ENCODE results near the gene SLC24A3. TPM values are rescaled to one million over a fixed set of nuclear protein-coding genes. Genes with fewer than 3 reads are reported as not detected.
A peak's percentile ranks its signal among the peaks of the same experiment; 100 is the strongest.
"Not testable (repeated sequence)": the region's sequence is repeated elsewhere in the genome, so short reads cannot be mapped to it uniquely, and the experiment has no call there.

Gene SLC24A3
- total and polyA plus RNA-seq, 4 donors: 1.9 to 8.4 (median 5.8) TPM

DNA sequence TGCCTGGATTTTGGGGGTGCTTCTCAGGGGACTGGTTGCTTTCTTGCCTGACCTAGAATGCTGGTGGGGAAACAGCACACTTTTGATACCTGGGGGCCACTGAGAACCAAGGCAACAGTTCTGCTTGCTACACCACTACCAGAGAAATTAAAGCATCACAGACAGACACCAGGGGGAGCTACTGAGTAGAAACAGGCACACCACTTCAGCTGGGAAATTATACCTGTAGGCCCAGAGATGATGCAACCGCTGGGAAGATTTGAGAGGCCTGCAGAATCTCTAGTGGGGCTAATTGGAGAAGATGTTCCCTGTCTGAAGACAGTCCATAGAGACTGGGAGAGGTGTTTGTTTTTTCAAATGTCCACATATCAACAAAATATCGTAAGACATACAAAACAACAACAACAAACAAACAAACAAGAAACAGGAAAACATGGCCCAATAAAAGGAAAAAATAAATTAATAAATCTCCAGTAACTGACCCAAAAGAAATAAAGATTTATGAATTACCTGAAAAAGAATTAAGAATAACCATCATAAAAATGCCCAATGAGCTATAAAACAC, 416.2 kb downstream of the SLC24A3 start:
- Histone ChIP-seq H3K9ac (ENCODE audit: insufficient read depth in 1 of 2, low read length in 2 of 2) (no peak overlapping the region), H3K9me3 (ENCODE audit: control insufficient read depth in 4 of 4, insufficient read depth in 3 of 4, low read length in 3 of 4) (peaks cover 0 to 2% (median 0%) of the 10 kb centered on the region in 4 donors), H3K27me3 (ENCODE audit: control insufficient read depth in 3 of 3, insufficient read depth in 3 of 3, low read length in 2 of 3) (no peaks in the 10 kb centered on the region), H3K4me1 (ENCODE audit: control insufficient read depth in 5 of 5, insufficient read depth in 5 of 5, low read length in 5 of 5) (peaks cover 0 to 2% (median 0%) of the 10 kb centered on the region in 5 donors), H3K36me3 (ENCODE audit: control insufficient read depth in 4 of 4, insufficient read depth in 4 of 4, low read length in 4 of 4) (no peaks in the 10 kb centered on the region), H3K27ac (ENCODE audit: low read depth in 1 of 2, low read length in 1 of 2) (no peak overlapping the region), H3K4me3 (no peak overlapping the region)
- peak; percentile 35 to 53 (median 41) for DNase-seq
- WGBS, 2 donors: 49 to 69% methylated on average over 2 of the region's 2 CpGs
- TF ChIP-seq, protein P1, sequence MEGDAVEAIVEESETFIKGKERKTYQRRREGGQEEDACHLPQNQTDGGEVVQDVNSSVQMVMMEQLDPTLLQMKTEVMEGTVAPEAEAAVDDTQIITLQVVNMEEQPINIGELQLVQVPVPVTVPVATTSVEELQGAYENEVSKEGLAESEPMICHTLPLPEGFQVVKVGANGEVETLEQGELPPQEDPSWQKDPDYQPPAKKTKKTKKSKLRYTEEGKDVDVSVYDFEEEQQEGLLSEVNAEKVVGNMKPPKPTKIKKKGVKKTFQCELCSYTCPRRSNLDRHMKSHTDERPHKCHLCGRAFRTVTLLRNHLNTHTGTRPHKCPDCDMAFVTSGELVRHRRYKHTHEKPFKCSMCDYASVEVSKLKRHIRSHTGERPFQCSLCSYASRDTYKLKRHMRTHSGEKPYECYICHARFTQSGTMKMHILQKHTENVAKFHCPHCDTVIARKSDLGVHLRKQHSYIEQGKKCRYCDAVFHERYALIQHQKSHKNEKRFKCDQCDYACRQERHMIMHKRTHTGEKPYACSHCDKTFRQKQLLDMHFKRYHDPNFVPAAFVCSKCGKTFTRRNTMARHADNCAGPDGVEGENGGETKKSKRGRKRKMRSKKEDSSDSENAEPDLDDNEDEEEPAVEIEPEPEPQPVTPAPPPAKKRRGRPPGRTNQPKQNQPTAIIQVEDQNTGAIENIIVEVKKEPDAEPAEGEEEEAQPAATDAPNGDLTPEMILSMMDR (IDR thresholded peaks at IDR 0.05; ENCODE audit: control extremely low read depth, extremely low read depth): peak; percentile 43
- ATAC-seq (ENCODE audit: insufficient read depth, low FRiP score): no peak

DNA sequence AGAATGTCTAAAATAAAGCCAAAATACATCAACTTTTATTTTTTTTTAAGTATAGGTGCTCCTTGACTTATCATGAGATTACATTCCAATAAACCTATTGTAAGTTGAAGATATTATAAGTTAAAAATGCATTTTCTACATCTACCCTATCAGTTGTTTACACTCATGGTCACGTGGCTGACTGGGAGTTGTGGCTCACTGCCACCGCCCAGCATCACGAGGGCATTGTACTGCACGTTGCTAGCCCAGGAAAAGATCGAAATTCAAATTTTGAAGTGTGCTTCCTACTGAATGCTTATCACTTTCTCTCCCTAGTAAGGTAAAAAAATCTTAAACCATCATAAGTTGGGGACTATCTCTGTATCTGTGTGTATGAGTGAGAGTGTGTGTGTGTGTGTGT, 419.0 kb downstream of the SLC24A3 start:
- WGBS, 2 donors: 57 to 71% methylated on average over 5 of the region's 5 CpGs

DNA sequence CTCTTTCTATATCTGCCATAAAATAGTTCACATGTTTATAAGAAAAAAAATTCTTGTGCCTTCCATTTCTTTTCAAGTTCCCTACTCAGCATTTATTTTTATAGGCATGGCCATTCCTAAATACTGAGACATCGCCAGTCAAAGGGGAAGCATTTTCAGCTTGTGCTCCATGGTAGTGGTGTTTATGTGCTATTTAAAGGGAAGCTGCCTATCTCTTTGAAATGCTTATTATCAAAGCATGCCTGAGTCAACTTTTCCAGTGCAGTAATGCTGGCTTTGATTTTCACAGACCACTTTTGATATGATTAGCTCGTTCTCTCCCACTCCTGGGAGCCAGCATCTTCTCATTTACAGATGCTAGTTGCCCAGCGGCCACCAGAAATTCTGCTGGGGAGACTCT, 421.5 kb downstream of the SLC24A3 start:
- Histone ChIP-seq H3K27me3 (ENCODE audit: control insufficient read depth in 3 of 3, insufficient read depth in 3 of 3, low read length in 2 of 3) (no peaks in the 10 kb centered on the region), H3K9ac (ENCODE audit: insufficient read depth in 1 of 2, low read length in 2 of 2) (no peak overlapping the region), H3K36me3 (ENCODE audit: control insufficient read depth in 4 of 4, insufficient read depth in 4 of 4, low read length in 4 of 4) (no peaks in the 10 kb centered on the region), H3K9me3 (ENCODE audit: control insufficient read depth in 4 of 4, insufficient read depth in 3 of 4, low read length in 3 of 4) (peaks cover 0 to 2% (median 0%) of the 10 kb centered on the region in 4 donors), H3K4me1 (ENCODE audit: control insufficient read depth in 5 of 5, insufficient read depth in 5 of 5, low read length in 5 of 5) (peaks cover 0 to 3% (median 0%) of the 10 kb centered on the region in 5 donors), H3K4me3 (no peak overlapping the region), H3K27ac (ENCODE audit: low read depth in 1 of 2, low read length in 1 of 2) (no peak overlapping the region)
- DNase-seq: peak in 1 of 3 donors; percentile 5
- no peak for ATAC-seq (ENCODE audit: insufficient read depth, low FRiP score)
- WGBS, 2 donors: 76 to 87% methylated on average over 3 of the region's 3 CpGs
- TF ChIP-seq, protein P1 (IDR thresholded peaks at IDR 0.05; ENCODE audit: control extremely low read depth, extremely low read depth): no peak

More for the DNA sequence above, 419.0 kb downstream of the SLC24A3 start:
- Histone ChIP-seq H3K9me3 (ENCODE audit: control insufficient read depth in 4 of 4, insufficient read depth in 3 of 4, low read length in 3 of 4) (peaks cover 0 to 2% (median 0%) of the 10 kb centered on the region in 4 donors), H3K27ac (ENCODE audit: low read depth in 1 of 2, low read length in 1 of 2) (no peak overlapping the region), H3K4me1 (ENCODE audit: control insufficient read depth in 5 of 5, insufficient read depth in 5 of 5, low read length in 5 of 5) (peaks cover 0 to 3% (median 0%) of the 10 kb centered on the region in 5 donors), H3K4me3 (no peak overlapping the region), H3K36me3 (ENCODE audit: control insufficient read depth in 4 of 4, insufficient read depth in 4 of 4, low read length in 4 of 4) (no peaks in the 10 kb centered on the region), H3K27me3 (ENCODE audit: control insufficient read depth in 3 of 3, insufficient read depth in 3 of 3, low read length in 2 of 3) (no peaks in the 10 kb centered on the region), H3K9ac (ENCODE audit: insufficient read depth in 1 of 2, low read length in 2 of 2) (no peak overlapping the region)
- DNase-seq (peak in 2 of 3 donors; percentile 30 to 45), ATAC-seq (ENCODE audit: insufficient read depth, low FRiP score) (no peak)
- TF ChIP-seq, protein P1 (IDR thresholded peaks at IDR 0.05; ENCODE audit: control extremely low read depth, extremely low read depth): no peak

DNA sequence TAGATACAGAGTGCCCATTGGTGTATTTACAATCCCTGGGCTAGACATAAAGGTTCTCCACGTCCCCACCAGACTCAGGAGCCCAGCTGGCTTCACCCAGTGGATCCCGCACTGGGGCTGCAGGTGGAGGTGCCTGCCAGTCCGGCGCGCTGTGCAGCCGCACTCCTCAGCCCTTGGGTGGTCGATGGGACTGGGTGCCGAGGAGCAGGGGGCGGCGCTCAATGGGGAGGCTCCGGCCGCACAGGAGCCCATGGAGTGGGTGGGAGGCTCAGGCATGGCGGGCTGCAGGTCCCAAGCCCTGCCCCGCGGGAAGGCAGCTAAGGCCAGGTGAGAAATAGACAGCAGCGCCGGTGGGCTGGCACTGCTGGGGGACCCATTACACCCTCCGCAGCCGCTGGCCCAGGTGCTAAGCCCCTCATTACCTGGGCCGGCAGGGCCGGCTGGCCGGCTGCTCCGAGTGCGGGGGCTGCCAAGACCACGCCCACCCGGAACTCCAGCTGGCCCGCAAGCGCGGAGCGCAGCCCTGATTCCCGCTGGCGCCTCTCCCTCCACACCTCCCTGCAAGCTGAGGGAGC, 427.1 kb downstream of the SLC24A3 start:
- not testable (repeated sequence) for H3K9me3 ChIP-seq (ENCODE audit: control insufficient read depth in 4 of 4, insufficient read depth in 3 of 4, low read length in 3 of 4); H3K4me3 ChIP-seq; H3K9ac ChIP-seq (ENCODE audit: insufficient read depth in 1 of 2, low read length in 2 of 2); H3K4me1 ChIP-seq (ENCODE audit: control insufficient read depth in 5 of 5, insufficient read depth in 5 of 5, low read length in 5 of 5); DNase-seq; ATAC-seq (ENCODE audit: insufficient read depth, low FRiP score); H3K27ac ChIP-seq (ENCODE audit: low read depth in 1 of 2, low read length in 1 of 2); H3K27me3 ChIP-seq (ENCODE audit: control insufficient read depth in 3 of 3, insufficient read depth in 3 of 3, low read length in 2 of 3); H3K36me3 ChIP-seq (ENCODE audit: control insufficient read depth in 4 of 4, insufficient read depth in 4 of 4, low read length in 4 of 4)
- 95% methylated on average over 32 of the region's 32 CpGs for WGBS, 2 donors

Data from lung (tissue), 12 donors.